ENCODE measurements around the gene RUNX2. TPM values are rescaled to one million over a fixed set of nuclear protein-coding genes. Genes with fewer than 3 reads are reported as not detected.
"Not testable (repeated sequence)": the region's sequence is repeated elsewhere in the genome, so short reads cannot be mapped to it uniquely, and the experiment has no call there.

The RUNX2 gene
- polyA plus RNA-seq, 4 donors = 2.8 to 3.8 (median 3.0) TPM

DNA sequence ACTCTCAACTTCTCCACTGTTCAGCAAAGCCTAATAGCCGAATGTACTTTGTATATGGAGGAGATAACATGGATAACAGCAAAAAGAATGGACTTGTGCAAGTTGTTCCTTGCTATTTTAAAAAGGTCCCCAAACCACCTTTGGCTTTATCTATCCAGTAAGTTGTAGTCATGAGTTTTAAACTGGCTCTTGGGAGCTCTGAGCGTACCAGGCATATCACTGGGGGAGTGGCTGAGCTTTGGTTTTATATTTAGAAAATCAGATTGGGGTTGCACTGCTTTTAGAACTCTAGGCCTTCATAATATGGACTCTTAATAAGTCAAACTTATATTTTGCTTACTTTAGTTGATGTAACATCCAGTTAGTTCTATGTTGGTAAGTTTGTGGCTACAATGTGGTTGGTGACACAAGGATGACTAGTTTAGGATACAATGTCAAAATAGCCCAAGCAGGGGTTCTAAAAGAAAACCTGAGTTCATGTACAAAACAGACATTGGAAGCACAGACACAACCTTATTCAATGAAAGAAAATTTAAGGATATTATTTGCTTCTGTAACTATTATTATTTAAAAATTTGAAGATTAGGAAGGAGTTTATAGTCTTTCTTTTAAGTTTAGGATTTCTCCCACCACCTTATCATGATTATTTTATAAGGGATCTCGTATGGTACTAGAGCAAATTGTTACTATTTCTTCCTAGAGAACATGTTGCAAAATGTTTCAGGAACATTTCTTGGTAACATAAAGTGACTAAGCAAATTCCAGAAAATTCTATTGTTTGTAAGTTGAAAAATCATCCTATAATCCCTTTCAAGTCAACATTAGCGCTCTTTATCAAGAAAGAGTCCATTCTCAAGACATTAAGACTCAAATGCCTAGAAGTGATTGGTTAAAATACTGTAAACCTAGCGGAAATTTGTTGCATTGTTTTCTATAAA is 215.4 kb downstream of the RUNX2 start:
- DNase-seq (ENCODE audit: low read depth in 4 of 4, low spot score in 2 of 4) = no peak

DNA sequence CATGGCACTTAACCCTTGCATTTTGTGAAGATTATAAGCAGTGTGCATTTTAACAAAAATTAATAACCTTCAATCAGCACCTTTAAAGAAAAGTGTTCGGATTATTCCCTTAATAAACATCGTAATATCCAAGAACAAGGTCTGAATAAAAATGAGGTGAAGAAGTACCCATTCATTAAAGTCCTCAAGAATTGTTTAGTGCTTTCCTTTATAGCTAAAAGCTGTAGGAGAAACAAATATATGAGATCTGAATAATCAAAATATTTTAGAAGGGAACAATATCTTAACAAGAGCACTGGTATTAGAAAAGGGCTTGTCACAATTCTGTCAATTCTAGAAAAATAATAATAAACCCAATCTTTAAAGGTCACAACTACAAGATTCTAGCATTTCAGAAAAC is 217.3 kb downstream of the RUNX2 start:
- DNase-seq (ENCODE audit: low read depth in 4 of 4, low spot score in 2 of 4) = no peak

GRCh38 chr6:45548657-45549515 is 220.8 kb downstream of the RUNX2 start:
- DNase-seq (ENCODE audit: low read depth in 4 of 4, low spot score in 2 of 4) = no peak

- no peak for DNase-seq (ENCODE audit: low read depth in 4 of 4, low spot score in 2 of 4)
Measured at GRCh38 chr6:45552536-45552935, 224.4 kb downstream of the RUNX2 start.

GRCh38 chr6:45553730-45554344 is 225.7 kb downstream of the RUNX2 start:
- DNase-seq (ENCODE audit: low read depth in 4 of 4, low spot score in 2 of 4) = no peak

DNA sequence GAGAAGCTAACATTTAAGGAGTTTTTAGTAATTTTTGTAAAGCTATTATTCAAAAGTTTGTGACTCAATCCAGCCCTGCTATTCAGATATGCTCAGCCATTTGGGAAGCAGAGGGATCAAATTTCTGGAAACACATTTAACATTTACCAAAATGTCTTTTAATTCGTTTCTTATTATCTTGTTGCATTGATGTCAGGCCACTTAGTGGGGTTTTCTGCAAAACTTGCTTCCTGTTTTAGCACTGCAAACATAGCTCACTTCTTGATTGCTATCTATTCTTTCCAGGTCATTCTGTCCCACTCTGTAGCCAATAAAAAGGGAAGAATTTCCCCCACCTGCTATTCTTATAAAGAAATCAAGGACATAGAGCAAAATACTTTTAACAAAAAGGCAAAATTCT is 226.5 kb downstream of the RUNX2 start:
- DNase-seq (ENCODE audit: low read depth in 4 of 4, low spot score in 2 of 4) = no peak

- DNase-seq (ENCODE audit: low read depth in 4 of 4, low spot score in 2 of 4) = peak in 1 of 4 donors; percentile 29
Measured at GRCh38 chr6:45555981-45556771, 228.0 kb downstream of the RUNX2 start.

- no peak for DNase-seq (ENCODE audit: low read depth in 4 of 4, low spot score in 2 of 4)
Measured at GRCh38 chr6:45556828-45557227, 228.7 kb downstream of the RUNX2 start.

DNA sequence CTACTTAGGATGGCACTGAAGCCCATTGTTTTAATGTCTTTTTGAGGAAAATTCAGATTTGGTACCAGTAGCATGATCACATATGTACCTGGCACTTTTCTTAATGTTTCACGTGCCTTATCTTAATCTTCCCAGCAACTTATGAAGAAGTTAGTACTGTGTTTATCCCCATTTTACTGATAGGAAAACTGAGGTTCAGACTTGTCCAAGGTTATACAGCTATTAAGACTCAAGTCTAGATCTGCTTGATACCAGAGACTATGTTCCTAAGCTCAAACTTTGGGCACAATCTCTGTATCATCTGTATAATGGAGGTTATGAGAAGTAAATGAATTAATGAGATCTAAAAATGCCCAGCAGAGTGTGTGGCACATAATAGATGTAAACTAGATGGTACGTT is 229.3 kb downstream of the RUNX2 start:
- DNase-seq (ENCODE audit: low read depth in 4 of 4, low spot score in 2 of 4) = no peak

DNA sequence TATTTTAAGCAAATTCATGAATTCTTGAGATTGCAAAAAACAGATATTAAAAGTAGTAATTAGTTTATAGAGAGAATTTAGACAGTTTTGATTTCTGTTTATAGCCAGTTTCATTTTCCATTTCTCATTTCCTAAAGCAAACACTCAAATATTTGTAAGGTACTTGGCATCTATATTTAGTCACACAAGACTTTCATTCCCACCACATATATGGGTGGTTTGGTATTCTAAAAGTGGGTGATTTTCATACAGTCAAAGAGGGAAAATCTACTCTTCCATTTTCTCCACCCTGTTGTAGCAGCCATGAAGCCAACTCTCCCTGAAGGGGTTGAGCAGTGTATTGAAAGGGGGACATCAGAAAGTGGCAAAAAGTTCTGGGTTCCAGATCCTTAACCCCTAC is 230.7 kb downstream of the RUNX2 start:
- no peak for DNase-seq (ENCODE audit: low read depth in 4 of 4, low spot score in 2 of 4)

- DNase-seq (ENCODE audit: low read depth in 4 of 4, low spot score in 2 of 4) = not testable (repeated sequence)
Measured at GRCh38 chr6:45560321-45560820, 232.2 kb downstream of the RUNX2 start.

- DNase-seq (ENCODE audit: low read depth in 4 of 4, low spot score in 2 of 4) = no peak
Measured at GRCh38 chr6:45562171-45562570, 234.0 kb downstream of the RUNX2 start.

GRCh38 chr6:45563041-45563440 is 234.9 kb downstream of the RUNX2 start:
- no peak for DNase-seq (ENCODE audit: low read depth in 4 of 4, low spot score in 2 of 4)

GRCh38 chr6:45563844-45564243 is 235.7 kb downstream of the RUNX2 start:
- DNase-seq (ENCODE audit: low read depth in 4 of 4, low spot score in 2 of 4) = no peak

DNA sequence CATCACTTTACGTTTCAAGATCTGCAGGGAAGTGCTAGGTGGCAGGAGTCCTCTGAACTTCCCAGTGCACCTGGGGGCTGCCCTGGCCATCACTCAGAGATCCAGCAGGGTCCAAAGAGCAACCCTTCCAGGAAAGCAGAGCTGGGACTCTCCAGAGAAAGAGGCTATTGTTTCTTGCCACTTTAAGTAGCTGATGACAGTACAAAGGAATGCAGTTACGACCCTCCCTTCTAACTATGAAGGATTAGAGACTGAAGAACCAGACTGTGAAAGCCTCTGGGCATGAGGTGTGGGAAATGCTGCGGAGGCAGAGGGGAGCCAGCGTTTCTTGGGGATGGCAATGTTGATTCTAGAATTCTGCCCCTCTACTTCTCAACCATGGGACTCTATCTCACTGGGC is 238.8 kb downstream of the RUNX2 start:
- DNase-seq (ENCODE audit: low read depth in 4 of 4, low spot score in 2 of 4) = no peak

DNA sequence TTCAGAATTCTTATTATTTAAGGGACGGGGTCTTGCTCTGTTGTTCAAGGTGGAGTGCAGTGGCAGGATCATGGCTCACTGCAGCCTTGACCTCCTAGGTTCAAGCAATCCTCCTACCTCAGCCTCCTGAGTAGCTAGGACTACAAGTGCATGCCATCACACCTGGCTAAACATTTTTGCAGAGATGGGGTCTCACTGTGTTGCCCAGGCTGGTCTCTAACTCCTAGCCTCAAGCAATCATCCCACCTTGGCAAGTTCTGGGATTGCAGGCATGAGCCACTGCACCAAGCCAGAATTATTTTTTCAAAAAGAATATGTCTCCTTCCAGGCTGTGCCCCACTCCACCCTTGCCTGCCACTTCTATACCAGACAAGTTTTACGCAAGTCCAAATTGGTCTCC is 239.7 kb downstream of the RUNX2 start:
- no peak for DNase-seq (ENCODE audit: low read depth in 4 of 4, low spot score in 2 of 4)

GRCh38 chr6:45568626-45569025 is 240.5 kb downstream of the RUNX2 start:
- DNase-seq (ENCODE audit: low read depth in 4 of 4, low spot score in 2 of 4) = no peak

DNA sequence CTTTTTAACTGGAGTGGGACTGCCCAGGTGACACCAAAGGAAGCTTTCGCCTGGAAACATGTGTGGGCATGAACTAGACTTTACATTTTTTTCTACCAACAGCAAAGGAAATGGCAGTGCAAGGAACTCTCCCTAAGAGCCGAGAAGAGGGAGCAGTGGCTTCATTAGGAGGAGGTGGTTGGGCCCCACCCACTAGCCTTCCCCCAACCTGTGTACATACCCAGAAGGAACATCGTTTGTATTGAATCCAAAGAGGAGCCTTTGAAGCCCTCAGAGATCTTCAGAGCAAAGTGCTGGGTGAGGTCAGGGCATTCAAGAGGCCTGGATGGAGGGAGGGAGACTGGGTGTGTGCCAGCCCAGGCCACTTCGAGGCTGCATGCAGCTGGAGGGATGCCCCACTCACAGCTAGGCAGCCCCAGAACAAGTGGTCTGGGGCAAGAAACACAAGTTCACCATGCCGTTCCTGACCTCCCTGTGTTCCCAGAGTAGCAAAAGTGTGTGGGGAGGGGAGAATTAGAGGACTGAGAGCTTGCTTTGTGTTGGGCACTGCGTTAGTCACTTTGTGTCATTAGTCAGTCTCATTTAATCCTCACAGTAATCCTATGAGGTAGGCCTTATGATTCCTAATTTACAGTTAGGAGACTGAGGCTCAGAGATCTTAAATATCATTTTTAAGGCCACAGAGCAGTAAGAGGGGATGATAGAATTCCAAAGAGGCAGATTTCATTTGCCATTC is 241.2 kb downstream of the RUNX2 start:
- no peak for DNase-seq (ENCODE audit: low read depth in 4 of 4, low spot score in 2 of 4)

DNA sequence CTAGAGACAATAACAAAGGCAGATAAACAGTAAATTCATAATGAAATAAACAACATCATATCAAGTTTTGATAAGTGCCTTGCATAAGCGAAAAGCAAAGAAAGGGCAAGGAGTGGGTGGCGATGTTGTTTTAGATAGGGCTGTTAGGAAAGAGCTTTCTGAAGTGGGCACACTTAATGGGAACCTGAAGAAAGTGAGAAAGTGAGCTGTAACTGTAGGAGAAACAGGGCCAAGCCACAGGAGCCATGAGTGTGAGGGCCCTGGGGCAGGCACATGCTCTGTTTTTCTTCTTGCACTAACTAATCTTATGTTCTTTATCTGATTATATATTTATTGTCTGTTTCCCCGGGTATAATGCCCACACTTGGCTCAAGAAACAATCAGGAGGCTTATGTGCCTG is 243.0 kb downstream of the RUNX2 start:
- no peak for DNase-seq (ENCODE audit: low read depth in 4 of 4, low spot score in 2 of 4)

All from left renal cortex interstitium (tissue), 4 donors.